EH (cell line): Measurements from ENCODE around the gene SAP30BP.

Source experiments
- DNase-seq: peaks from one replicate; pipeline ENCODE4 v3.0.0-alpha.2; 2015; ENCODE audit warnings: low read depth

SAP30BP gene

GRCh38 chr17:75666959-75667790 is at the start of gene SAP30BP, which contains the start of gene RECQL5:
Gene SAP30BP, plus strand, starts transcription at chr17:75667338. Its CDS starts 35 bp downstream, at chr17:75667373.
Gene RECQL5, minus strand, starts transcription at chr17:75667154. Its CDS starts 597 bp downstream, at chr17:75666557.
- DNase-seq: peak; percentile 98

DNA sequence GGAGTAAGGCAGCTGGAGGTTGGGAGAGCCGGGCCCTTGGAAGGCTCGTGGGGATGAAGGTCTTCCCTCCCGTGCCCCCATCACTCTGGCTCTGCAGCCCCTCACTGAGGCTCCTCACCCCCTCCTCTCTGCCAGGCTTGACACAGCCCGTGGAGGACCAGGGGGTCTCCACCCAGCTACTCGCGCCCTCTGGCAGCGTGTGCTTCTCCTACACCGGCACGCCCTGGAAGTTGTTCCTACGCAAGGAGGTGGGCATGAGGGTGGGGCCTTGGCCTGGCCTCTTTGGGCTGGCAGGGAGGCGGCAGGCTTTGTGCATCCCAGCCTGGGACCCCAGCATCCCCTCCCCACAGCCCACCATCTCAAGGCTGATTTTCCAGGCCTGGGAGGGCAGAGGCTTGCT is 49.5 kb upstream of the SAP30BP start:
- DNase-seq: no peak

GRCh38 chr17:75619506-75620431 is 47.4 kb upstream of the SAP30BP start:
- DNase-seq: peak; percentile 48

DNA sequence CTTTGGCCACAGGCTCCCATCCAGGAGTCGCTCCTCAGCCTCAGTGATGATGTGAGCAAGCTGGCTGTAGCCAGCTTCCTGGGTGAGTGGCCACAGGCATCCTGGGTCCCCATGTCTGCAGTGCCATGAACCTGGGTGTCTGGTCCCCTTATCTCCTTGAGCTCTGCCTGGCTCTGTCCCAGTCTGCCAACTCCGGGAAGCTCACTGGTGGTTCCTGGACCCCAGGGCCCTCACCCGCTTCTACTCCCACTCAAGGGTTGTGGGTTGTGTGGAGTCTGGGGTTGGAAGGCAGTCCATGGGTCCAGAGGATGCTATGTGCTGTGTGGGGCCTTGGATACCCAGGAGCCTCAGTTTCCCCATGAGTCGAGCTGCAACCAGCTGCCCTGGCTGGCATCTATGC is 45.6 kb upstream of the SAP30BP start:
- DNase-seq: no peak

DNA sequence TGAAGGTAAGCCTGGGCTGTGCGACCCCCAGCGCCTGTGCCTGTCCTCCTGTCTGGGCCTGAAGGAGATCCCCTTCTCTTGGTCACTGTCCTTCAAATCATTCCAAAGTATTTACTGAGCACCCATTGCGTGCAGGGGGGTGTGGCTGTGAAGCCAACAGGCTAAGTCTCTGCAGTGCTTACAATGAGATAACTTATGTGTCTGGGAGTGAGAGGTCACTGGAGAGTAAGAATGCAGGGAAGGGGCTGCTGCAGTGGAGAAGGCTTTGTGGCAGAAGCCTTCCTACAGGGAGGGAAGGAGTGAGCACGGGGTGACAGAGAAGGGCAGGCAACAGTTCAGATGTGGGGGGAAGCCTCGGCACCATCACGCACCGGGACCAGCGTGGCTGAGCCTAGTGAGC is 45.1 kb upstream of the SAP30BP start:
- peak; percentile 21 for DNase-seq

GRCh38 chr17:75622771-75623273 is 44.3 kb upstream of the SAP30BP start:
- no peak for DNase-seq

DNA sequence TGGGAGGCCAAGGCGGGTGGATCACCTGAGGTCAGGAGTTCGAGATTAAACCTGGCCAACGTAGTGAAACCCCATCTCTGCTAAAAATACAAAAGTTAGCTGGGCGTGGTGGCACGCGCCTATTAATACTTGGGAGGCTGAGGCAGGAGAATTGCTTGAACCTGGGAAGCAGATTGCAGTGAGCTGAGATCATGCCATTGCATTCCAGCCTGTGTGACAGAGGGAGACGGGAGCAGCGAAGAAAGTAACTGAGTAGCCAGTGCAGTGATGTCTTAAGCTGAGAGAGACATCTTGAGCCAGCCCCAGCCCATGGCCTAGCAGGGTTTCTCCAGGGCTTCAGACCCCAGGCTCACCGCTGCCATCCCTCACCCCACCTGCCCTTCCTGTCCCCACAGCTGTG is 43.8 kb upstream of the SAP30BP start:
- peak; percentile 49 for DNase-seq

DNA sequence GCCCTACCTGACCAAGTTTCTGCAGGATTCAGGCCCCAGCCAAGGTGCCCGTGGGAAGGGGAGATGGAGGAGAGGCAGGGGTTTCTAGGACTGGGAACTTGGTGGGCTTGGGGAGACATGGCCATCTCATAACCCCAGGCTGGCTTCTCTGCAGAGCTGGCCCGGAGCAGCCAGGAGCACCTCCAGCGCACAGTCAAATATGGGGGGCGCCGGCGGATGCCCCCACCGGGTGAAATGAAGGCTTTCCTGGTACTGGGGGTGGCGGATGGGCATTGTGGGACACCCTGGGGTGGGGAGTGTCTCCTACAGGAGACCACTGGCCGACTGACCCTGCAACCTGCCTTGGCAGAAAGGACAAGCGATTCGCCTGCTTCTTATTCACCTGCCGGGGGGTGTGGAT is 43.1 kb upstream of the SAP30BP start:
- no peak for DNase-seq

DNA sequence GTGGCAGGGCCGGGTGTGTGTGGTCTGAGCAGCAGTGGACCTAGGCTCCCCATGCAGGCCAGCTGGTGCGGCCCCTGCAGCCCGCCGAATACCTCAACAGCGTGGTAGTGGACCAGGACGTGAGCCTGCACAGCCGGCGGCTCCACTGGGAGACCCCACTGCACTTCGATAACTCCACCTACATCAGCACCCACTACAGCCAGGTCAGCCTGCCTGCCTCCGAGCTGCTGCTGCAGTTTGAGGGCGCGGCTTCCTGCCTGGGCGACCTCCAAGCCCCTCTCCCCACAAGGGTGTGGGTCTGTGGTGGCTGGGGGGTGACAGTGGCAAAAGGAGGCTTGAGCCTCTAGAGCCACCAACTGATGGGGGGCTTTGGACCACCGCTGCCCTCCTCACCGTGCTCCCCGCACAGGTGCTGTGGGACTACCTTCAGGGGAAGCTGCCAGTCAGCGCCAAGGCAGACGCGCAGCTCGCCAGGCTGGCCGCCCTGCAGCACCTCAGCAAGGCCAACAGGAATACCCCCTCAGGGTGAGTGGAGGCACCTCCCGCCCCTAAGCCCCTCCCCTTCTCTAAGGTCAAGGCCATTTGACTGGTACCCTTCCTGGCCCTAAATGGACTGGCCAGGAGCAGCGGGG is 42.3 kb upstream of the SAP30BP start:
- DNase-seq: no peak

DNA sequence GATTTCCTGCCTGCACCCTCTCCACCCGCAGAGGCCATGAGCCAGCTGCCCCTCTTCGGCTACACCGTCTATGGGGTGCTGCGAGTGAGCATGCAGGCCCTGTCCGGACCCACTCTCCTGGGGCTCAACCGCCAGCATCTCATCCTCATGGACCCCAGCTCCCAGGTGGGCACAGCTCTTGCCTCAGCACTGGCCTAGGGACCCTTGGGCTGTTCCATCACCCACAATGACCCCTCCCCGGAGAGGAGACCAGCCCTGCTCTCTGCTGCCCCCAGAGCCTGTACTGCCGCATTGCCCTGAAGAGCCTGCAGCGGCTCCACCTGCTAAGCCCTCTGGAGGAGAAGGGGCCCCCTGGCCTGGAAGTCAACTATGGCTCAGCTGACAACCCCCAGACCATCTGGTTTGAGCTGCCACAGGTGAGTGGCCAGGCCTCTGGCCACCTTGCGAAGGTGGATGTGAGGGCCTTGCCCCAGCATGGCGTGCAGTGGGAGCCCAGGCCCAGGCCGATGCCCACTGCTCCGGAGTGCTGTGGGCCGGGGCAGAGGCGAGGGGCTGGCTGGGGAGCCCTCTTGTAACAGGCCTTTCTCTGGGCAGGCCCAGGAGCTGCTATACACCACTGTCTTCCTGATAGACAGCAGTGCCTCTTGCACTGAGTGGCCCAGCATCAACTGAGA is 41.2 kb upstream of the SAP30BP start:
- DNase-seq: peak; percentile 24

DNA sequence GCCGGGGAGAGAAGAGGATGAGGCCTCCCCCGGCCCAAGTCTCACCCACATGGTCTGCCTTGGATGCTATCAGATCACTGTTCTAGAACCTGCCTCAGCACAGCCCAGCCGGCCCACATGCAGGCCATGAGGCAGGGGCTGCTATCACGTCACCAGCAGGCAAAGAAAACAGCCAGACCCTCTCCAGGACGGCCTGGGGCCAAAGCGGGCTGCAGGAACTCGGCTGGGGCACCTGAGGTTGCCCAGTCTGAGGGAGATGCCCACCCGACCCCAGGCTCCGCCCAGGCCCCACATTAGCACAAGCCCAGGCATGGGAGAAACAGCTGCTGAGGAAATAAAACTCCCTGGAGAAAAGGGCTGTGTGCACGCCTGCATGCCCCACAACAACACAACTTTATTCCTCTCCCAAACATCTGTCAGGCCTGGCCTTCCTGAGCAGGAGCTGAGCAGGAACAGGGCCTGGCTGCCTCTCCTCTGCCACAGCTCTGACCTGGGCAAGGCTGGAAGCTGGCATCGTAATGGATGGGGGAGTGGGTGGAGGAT is 40.6 kb upstream of the SAP30BP start:
- no peak for DNase-seq

DNA sequence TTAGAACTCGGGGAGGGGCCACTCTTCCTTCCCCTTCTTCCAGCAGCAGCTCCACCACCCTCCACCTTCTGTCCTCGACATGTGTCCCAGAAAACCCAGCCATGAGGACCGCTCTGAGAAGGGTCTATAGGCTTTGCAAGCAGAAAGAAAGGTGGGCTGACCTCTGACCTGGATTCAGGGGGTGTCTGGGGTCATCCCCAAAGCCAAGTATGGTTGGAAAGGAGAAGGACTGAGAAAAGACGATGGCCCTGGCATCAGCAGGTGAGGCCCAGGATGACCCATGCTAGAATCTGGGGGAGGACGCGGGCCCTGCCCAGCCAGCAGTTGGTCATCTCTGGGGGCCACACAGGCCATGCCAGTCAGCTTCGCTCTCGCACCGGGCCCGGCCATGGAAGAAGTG is 40.0 kb upstream of the SAP30BP start:
- DNase-seq: no peak

GRCh38 chr17:75628425-75628824 is 38.7 kb upstream of the SAP30BP start:
- no peak for DNase-seq

GRCh38 chr17:75629157-75629556 is 38.0 kb upstream of the SAP30BP start:
- DNase-seq: no peak

GRCh38 chr17:75630071-75630917 is 36.8 kb upstream of the SAP30BP start:
- no peak for DNase-seq

DNA sequence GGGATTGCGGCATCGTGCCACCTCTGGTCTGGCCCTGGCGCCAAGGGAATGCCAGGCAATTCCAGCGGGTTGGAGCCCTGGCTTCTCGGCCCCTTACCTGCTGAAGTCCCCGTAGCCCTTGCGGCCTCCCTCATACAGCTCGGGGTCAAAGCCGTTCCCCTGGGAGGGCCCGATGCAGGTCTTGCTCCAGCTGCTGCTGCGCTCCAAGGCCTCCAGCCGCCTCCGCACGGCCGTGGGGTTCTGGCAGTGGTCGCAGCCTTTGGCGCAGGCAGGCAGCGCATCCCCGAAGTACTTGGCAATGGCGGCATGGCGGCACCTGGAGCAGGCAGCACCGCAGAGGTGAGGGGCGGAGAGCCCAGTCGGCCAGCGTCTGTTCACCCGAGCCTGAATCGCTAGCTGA is 35.8 kb upstream of the SAP30BP start:
- no peak for DNase-seq

GRCh38 chr17:75632428-75632827 is 34.7 kb upstream of the SAP30BP start:
- no peak for DNase-seq

DNA sequence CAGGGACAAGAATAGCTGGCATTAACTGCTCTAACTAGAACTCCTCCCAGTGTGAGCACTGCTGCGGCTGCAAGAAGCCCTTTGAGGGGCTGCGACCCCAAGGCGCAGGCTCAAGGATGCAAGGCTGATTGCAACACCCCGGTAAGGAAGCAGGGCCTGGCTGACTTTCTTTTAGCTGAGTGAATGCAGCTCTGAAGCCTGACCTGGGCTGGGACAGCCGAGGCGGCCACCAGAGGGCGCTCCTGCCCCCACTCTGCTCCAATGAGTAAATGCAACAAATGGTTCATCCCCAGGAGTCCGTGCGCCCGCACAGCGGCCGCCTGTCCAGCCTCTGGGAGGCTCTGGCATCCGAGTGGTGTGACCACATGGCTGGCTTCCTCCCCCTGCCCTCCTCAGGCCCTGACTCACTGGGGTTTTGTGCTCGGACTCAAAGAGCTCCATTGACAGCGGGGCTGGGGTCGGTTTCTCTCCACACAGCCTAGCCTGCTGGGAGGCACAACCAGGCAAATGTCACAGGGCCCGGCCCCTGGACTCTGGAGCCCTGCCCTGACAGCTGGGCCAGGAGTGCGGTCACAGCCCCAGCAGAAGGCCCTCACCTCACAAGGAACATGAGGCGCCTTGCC is 34.2 kb upstream of the SAP30BP start, which contains the start of gene SMIM5:
SMIM5 (plus strand) TSS at position 572 of the 623 bp plus-strand sequence. CDS start 6,768 bp downstream, outside the sequence.
- peak; percentile 90 for DNase-seq

DNA sequence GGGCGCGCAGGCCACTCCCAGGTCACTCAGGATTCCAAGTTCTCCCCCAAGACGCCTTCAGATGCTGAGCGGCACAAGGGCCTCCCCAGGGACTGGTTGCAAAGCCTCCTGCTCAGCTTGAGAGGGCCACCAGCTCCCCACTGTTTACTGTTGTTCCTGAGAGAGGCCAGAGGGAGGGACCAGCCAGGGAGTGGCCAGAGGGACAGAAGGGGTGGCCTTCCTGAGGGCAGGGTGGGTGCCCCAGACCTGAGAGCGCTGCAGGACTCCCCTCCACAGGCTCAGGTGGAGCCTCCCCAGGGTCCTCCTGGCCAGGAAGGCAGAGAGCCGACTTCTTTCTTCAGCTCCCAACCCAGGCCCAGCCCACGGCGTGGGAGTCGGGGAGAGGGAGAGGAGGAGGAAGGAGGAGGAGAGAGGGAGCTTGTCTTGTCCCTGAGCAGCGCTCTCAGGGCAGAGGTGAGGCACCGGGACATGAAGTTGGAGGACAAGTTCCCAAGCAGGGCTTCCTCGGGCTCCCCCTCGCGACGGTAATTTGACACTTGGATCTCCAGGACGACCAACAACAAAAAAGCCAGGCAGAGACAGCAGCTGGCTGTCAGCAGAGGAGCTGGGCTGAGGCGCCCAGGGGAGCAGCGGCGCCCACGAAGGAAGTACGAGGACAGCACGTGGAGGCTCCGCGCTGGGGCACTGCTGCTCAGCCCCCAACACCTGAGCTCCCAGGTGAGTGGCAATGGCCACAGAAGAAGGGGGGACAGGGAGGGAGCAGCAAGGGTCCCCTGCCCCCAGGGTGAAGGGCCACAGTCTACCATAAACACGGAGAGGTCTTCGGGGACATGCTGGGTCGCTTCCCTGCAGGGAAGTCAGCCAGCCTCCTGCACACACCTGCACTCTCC is 33.4 kb upstream of the SAP30BP start:
- peak; percentile 93 for DNase-seq
